ENCODE results near the gene GIT2.

GIT2 gene

DNA sequence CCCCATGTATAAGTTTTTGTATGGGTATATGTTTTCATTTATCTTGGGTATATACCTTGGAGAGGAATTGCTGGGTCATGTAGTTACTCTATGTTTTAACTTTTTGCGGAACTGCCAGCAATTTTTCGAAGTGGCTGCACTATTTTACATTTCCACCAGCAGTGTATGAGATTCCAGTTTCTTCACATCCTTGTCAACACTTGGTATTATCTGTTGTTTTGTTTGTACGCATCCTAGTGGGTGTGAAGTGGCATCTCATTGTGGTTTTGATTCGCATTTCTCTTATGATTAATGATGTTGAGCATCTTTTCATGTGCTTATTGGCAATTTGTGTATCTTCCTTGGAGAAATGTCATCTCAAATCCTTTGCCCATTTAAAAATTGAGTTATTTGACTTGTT lies 9.9 kb upstream of the GIT2 start:
- TF ChIP-seq, protein P1, sequence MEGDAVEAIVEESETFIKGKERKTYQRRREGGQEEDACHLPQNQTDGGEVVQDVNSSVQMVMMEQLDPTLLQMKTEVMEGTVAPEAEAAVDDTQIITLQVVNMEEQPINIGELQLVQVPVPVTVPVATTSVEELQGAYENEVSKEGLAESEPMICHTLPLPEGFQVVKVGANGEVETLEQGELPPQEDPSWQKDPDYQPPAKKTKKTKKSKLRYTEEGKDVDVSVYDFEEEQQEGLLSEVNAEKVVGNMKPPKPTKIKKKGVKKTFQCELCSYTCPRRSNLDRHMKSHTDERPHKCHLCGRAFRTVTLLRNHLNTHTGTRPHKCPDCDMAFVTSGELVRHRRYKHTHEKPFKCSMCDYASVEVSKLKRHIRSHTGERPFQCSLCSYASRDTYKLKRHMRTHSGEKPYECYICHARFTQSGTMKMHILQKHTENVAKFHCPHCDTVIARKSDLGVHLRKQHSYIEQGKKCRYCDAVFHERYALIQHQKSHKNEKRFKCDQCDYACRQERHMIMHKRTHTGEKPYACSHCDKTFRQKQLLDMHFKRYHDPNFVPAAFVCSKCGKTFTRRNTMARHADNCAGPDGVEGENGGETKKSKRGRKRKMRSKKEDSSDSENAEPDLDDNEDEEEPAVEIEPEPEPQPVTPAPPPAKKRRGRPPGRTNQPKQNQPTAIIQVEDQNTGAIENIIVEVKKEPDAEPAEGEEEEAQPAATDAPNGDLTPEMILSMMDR (IDR thresholded peaks at IDR 0.05; ENCODE audit: control insufficient read depth, insufficient read depth, low read depth, low read length, missing control alignments), result no peak
- no peak for DNase-seq (ENCODE audit: low read depth)
- H3K4me3 ChIP-seq (ENCODE audit: control insufficient read depth, low read depth, low read length), result no peak overlapping the region

- TF ChIP-seq, protein P1 (IDR thresholded peaks at IDR 0.05; ENCODE audit: control insufficient read depth, insufficient read depth, low read depth, low read length, missing control alignments), result no peak
These were observed 9.3 kb upstream of the GIT2 start for GRCh38 chr12:110005319-110005973.

GRCh38 chr12:110004598-110004997 lies 8.4 kb upstream of the GIT2 start:
- TF ChIP-seq, protein P1 (IDR thresholded peaks at IDR 0.05; ENCODE audit: control insufficient read depth, insufficient read depth, low read depth, low read length, missing control alignments), result no peak

More at GRCh38 chr12:110005319-110005973, 9.3 kb upstream of the GIT2 start:
- no peak for DNase-seq (ENCODE audit: low read depth)
- H3K4me3 ChIP-seq (ENCODE audit: control insufficient read depth, low read depth, low read length), result no peak overlapping the region

DNA sequence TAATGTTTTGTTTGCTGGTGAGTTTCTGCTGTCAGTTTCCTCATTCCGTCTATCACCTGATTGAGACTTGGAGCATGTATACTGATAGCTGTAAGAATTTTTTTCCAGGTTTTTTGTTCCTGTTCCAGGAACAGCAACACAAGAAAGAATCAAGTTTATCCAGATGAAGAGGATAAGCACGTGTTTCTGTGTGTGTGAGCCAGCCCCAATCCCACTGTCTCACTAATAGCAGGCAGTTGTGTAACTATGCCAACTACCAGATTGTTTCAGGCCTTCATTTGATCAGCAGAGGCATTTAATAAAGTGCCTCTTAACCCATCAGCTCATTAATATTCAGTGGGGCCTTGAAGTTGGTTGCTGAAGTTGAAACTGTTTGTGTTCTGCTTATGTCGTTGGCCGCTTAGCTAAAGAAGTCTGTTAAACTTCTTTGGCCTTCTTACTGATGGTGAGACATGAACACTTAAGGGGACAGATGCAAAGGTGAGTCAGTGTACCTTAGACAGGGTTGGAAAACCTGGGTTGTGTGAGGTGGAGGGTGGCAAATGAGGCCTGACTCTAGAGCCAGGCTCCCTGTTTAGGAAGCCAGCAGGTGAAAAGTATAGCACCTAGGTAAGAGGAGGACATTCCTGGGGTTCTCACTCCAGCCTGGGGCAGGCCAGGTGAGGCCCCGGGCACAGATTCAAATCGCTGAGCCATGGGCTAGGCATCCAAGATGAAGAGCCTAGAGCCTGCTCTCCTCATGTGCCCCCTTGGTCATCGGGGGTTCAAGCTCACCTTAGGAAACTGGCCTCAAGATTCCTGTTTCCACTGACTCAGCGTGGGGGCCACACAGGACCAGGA lies 6.7 kb upstream of the GIT2 start:
- no peak overlapping the region for H3K4me3 ChIP-seq (ENCODE audit: control insufficient read depth, low read depth, low read length)
- no peak for DNase-seq (ENCODE audit: low read depth)
- TF ChIP-seq, protein P1 (IDR thresholded peaks at IDR 0.05; ENCODE audit: control insufficient read depth, insufficient read depth, low read depth, low read length, missing control alignments), result no peak

More at GRCh38 chr12:110004598-110004997, 8.4 kb upstream of the GIT2 start:
- no peak overlapping the region for H3K4me3 ChIP-seq (ENCODE audit: control insufficient read depth, low read depth, low read length)
- DNase-seq (ENCODE audit: low read depth), result no peak

GRCh38 chr12:110001596-110001995 lies 5.4 kb upstream of the GIT2 start:
- peak overlapping the region; percentile 86 for H3K4me3 ChIP-seq (ENCODE audit: control insufficient read depth, low read depth, low read length)
- TF ChIP-seq, protein P1 (IDR thresholded peaks at IDR 0.05; ENCODE audit: control insufficient read depth, insufficient read depth, low read depth, low read length, missing control alignments), result no peak
- peak; percentile 73 for DNase-seq (ENCODE audit: low read depth)

DNA sequence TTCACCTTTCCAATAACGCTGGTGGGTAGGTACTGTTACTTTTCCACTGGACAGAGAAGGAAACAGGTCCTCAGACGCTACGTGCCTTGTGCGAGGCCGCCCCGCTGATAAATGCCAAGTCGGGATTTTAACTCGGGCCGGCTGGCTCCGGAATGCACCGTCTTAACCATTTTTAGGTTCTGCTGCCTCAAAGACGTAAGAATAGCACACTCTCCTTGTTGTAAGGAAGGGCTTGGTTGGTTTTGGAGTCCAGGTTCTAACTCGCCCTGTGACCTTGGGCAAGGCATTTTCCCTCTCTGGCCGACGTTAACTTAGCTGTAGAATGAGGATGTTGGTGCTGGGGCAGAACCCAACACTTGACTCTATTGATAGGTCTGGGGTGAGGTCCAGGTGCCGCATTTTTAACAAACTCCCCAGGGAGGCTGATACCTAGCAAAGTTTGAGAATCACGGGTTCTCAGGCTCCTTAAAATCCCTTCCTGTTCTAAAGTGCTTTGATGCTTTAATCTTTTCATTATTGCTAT lies 3.9 kb upstream of the GIT2 start:
- TF ChIP-seq, protein P1 (IDR thresholded peaks at IDR 0.05; ENCODE audit: control insufficient read depth, insufficient read depth, low read depth, low read length, missing control alignments), result no peak
- no peak for DNase-seq (ENCODE audit: low read depth)
- peak overlapping the region; percentile 86 for H3K4me3 ChIP-seq (ENCODE audit: control insufficient read depth, low read depth, low read length)

Measured in AG09309 (cell line).